Heart right ventricle (tissue), 16 donors: ENCODE data around the gene MED13. TPM values are rescaled to one million over a fixed set of nuclear protein-coding genes. Genes with fewer than 3 reads are reported as not detected.

Source experiments
- ATAC-seq, 8 donors: fragments of 200-7000 bp; cut with Tn5 transposase; one replicate each; pipeline ENCODE4 v1.9.1; 2020; ENCODE audit warnings: mild to moderate bottlenecking in 8 of 8, moderate library complexity in 8 of 8, moderate number of reproducible peaks in 1 of 8
- DNase-seq, 2 donors: peaks; one replicate each; pipeline ENCODE4 v3.0.0-alpha.2; 2020
- H3K27ac ChIP-seq, 10 donors: fragments of 200-600 bp; sonication (generic) in 2 of 10; one replicate each; pipeline versions ENCODE4 v1.5.0 to v1.8.0; 2020 to 2022; ENCODE audit warnings: mild to moderate bottlenecking in 3 of 10
- H3K27me3 ChIP-seq, 7 donors: fragments of 200-600 bp; one replicate each; pipeline ENCODE4 v1.8.0; 2021 to 2022; ENCODE audit warnings: mild to moderate bottlenecking in 2 of 7
- H3K36me3 ChIP-seq, 9 donors: fragments of 200-600 bp; sonication (generic) in 1 of 9; one replicate each; pipeline versions ENCODE4 v1.5.0 to v1.8.0; 2020 to 2022; ENCODE audit warnings: mild to moderate bottlenecking in 2 of 9
- H3K4me1 ChIP-seq, 9 donors: fragments of 200-600 bp; sonication (generic) in 1 of 9; one replicate each; pipeline versions ENCODE4 v1.5.0 to v1.8.0; 2020 to 2022; ENCODE audit warnings: mild to moderate bottlenecking in 4 of 9
- H3K4me3 ChIP-seq, 10 donors: fragments of 200-600 bp; sonication (generic) in 2 of 10; one replicate each; pipeline versions ENCODE4 v1.5.0 to v1.8.0; 2020 to 2022; ENCODE audit warnings: mild to moderate bottlenecking in 7 of 10, moderate library complexity in 2 of 10
- H3K9me3 ChIP-seq, 11 donors: fragments of 200-600 bp in 10 of 11; sonication (generic) in 2 of 11; one replicate each; pipeline versions ENCODE4 v1.5.0 to v1.8.0; 2013 to 2022; ENCODE audit warnings: mild to moderate bottlenecking in 2 of 11, control low read depth in 1 of 11, moderate library complexity in 1 of 11
- WGBS, 2 donors: extraction: QIAGEN DNeasy Blood & Tissue Kit; methylation state at CpG; one replicate each; pipeline ENCODE4 v1.1.7; 2013; ENCODE audit warnings: inconsistent platforms in 1 of 2; 5-methylcytosine and 5-hydroxymethylcytosine counted together
- intact Hi-C, 10 donors: fragments of 100-400 bp; cut with DNase I; formaldehyde crosslinking; loops; one replicate each; pipeline versions ENCODE4 v1.11.1 to v1.14.2; 2022
- polyA plus RNA-seq, 2 donors: library from polyadenylated mRNA; stranded (reverse); fragments of 200-250 nt; gene quantifications; one replicate each; pipeline ENCODE4 v1.2.3, GENCODE V29; 2013
- total RNA-seq, 10 donors: library from RNA; stranded (reverse); fragmentation: NEBNext Ultra II Directional in 3 of 10; extraction: Animal tissue kit (Norgen Biotek cat#: 25700) in 3 of 10; gene quantifications; one replicate each; pipeline versions ENCODE4 v1.2.1 to v1.2.4, GENCODE V29; 2021 to 2023
- TF ChIP-seq, protein P1 (sequence below), 9 donors: fragments of 200-600 bp; sonication (generic) in 2 of 9; IDR thresholded peaks; one replicate each; pipeline versions ENCODE4 v1.5.0 to v1.8.0; 2021 to 2022; ENCODE audit warnings: antibody characterized with exemption in 9 of 9, mild to moderate bottlenecking in 5 of 9, moderate library complexity in 1 of 9
- donor health status: Arrhythmogenic right ventricular cardiomyopathy.
- donor health status: ischemic (EF 13 %, LVEDD 7.1; RV severe dilation, severe dysfunction).
- donor health status: healthy with polysubstance abuse.
- donor health status: DM: no; HTN: yes; CAD: no.
- donor health status: DM: no; HTN: no; CAD: no.
- donor health status: ischemic (EF 25% LVEDD 6.9; RV normal size, moderate dysfunction).
- donor health status: ischemic (EF 25% LVEDD 5.7; RV mildly dilated, moderate dysfunction).
- donor health status: healthy.
- donor health status: DM: yes; HTN: yes; CAD: no.
- donor health status: Ischemic cardiomyopathy.
- donor health status: ischemic (EF 35%, LVEDD 5.7; RV mildly dilated, moderate dysfunction).
- donor health status: nonischemic (EF 11% LVEDD 7.7; RV severe dilation, severe dysfunction).
- donor health status: DM: yes; HTN: yes; CAD: no.
- donor health status: PGD.
- donor health status: ischemic (EF 29% LVEDD 5.4; RV normal size, mild dysfunction).
- donor health status: nonischemic (EF 23%, LVEDD 6.1; RV moderate dilation, normal function).

Gene MED13
- total and polyA plus RNA-seq, 12 donors, result 4.1 to 51.6 (median 35.7) TPM

DNA sequence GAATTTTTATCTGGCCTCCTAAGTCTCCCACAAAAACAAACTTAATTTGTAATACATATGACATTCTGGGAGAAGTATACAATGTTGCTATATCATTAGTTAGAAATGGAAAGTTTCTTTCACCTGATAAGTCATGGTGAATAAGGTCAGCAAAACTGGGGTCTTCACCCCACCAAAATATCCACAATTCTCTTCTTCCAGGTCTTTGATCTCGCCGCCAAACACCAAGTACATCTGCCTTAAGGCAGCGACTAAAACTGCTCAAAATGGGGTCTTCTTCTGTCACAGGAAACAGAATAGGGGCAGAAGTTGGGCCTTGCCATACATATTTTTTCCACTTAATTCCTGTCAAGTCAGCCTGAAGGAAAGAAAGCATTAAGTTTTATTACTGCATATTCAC is 2.1 kb downstream of the MED13 start:
- no peak for ATAC-seq
- Histone ChIP-seq H3K4me3 (peak overlapping the region in 8 of 10 donors; percentile 81 to 99 (median 95)), H3K9me3 (no peaks in the 10 kb centered on the region), H3K36me3 (peaks cover 0 to 49% (median 3%) of the 10 kb centered on the region in 9 donors), H3K4me1 (peaks cover 0 to 65% (median 55%) of the 10 kb centered on the region in 9 donors), H3K27ac (peak overlapping the region in 3 of 10 donors; percentile 48 to 99 (median 99)), H3K27me3 (no peaks in the 10 kb centered on the region)
- intact Hi-C loops, result loop anchor here in 6 of 10 donors (10.0 kb wide), 5 partner anchors 58 to 1388 kb away; partner anchors contain the start of genes BCAS3 (in 1 of the 6) and INTS2 (in 1 of the 6)
- 55 to 68% methylated on average over 3 of the region's 3 CpGs for WGBS, 2 donors
- DNase-seq, result no peak
- TF ChIP-seq, protein P1, sequence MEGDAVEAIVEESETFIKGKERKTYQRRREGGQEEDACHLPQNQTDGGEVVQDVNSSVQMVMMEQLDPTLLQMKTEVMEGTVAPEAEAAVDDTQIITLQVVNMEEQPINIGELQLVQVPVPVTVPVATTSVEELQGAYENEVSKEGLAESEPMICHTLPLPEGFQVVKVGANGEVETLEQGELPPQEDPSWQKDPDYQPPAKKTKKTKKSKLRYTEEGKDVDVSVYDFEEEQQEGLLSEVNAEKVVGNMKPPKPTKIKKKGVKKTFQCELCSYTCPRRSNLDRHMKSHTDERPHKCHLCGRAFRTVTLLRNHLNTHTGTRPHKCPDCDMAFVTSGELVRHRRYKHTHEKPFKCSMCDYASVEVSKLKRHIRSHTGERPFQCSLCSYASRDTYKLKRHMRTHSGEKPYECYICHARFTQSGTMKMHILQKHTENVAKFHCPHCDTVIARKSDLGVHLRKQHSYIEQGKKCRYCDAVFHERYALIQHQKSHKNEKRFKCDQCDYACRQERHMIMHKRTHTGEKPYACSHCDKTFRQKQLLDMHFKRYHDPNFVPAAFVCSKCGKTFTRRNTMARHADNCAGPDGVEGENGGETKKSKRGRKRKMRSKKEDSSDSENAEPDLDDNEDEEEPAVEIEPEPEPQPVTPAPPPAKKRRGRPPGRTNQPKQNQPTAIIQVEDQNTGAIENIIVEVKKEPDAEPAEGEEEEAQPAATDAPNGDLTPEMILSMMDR (IDR thresholded peaks at IDR 0.05), result no peak

DNA sequence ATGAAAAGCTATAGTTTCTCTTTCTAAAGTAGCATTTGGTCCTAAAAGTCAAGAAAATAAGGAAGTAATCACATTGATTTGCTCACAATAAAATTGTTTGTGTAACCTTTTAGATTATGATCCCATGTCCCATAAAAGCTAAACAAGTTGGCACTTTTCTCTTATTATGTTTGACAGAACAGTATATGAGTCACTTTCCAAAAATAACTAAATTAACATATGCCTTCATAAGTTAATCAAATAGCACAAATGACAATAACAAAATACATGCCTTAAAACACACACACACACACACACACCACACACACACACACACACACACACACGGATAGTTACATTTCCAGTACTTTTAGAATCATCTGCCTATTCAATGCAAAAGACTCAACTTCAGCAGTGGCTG is 2.8 kb downstream of the MED13 start:
- H3K27me3 ChIP-seq, result no peaks in the 10 kb centered on the region

DNA sequence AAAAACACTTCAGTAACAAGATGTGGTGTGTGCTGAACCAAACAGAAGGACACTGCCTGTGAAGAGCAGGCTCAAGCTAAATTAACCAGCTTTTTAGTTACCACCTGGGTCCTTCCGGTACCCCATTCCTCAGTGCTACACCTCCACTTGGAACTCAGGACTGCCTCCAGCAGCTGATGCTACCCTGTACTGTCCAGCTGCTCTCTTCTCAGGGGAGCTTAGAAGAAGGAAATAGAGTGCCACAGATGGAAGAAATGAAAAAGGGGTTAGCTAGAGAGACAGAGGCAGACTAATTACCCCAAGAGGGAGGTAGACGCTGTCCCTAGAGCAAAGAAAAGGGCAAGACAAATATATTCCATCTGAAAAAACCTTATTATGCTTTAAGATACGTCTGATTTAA is 5.7 kb downstream of the MED13 start:
- Histone ChIP-seq H3K27me3 (no peaks in the 10 kb centered on the region), H3K27ac (no peak overlapping the region), H3K4me1 (peaks cover 3 to 94% (median 71%) of the 10 kb centered on the region in 9 donors), H3K4me3 (no peak overlapping the region), H3K36me3 (peaks cover 0 to 83% (median 3%) of the 10 kb centered on the region in 9 donors), H3K9me3 (no peaks in the 10 kb centered on the region)
- 73% methylated on average over 3 of the region's 3 CpGs for WGBS, 2 donors
- no peak for DNase-seq
- ATAC-seq, result peak in 2 of 8 donors; percentile 29 to 35
- intact Hi-C loops, result loop anchor here in 1 of 10 donors (5.0 kb wide), 1 partner anchor 62 kb away; no protein-coding TSS in a partner anchor
- TF ChIP-seq, protein P1 (IDR thresholded peaks at IDR 0.05), result no peak

More for the DNA sequence above, 2.8 kb downstream of the MED13 start:
- no peak for DNase-seq
- intact Hi-C loops, result loop anchor here in 6 of 10 donors (10.0 kb wide), 5 partner anchors 58 to 1388 kb away; partner anchors contain the start of genes BCAS3 (in 1 of the 6) and INTS2 (in 1 of the 6)
- Histone ChIP-seq H3K27ac (peak overlapping the region in 4 of 10 donors; percentile 1 to 99 (median 26)), H3K4me3 (peak overlapping the region in 8 of 10 donors; percentile 81 to 99 (median 95)), H3K9me3 (no peaks in the 10 kb centered on the region), H3K4me1 (peaks cover 0 to 71% (median 62%) of the 10 kb centered on the region in 9 donors), H3K36me3 (peaks cover 0 to 55% (median 3%) of the 10 kb centered on the region in 9 donors)
- 11 to 13% methylated on average over 1 of the region's 1 CpG for WGBS, 2 donors
- ATAC-seq, result no peak
- TF ChIP-seq, protein P1 (IDR thresholded peaks at IDR 0.05), result no peak

DNA sequence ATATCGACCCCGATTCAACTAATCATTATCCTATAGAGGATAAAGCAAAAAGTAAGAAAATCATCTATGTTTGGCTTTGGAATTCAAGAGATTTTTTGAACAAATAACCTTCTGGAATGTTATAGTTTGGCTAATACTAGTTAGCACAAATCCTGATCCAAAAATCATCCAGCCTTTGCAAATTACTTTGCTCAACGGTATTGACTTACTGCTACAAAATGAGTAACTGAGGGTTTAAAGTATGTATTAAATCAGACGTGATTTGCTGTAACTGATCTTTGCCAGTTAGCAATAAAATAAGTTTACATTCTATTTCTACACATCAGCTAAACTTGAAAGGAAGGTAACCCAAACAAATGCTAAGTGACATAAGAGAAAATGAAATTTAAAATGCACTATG is 6.5 kb downstream of the MED13 start:
- DNase-seq (no peak), ATAC-seq (no peak)
- no peak overlapping the region for H3K4me3 ChIP-seq
- no peaks in the 10 kb centered on the region for H3K9me3 ChIP-seq
- TF ChIP-seq, protein P1 (IDR thresholded peaks at IDR 0.05), result no peak
- peaks cover 3 to 96% (median 73%) of the 10 kb centered on the region in 9 donors for H3K4me1 ChIP-seq
- 77 to 80% methylated on average over 4 of the region's 4 CpGs for WGBS, 2 donors
- H3K27ac ChIP-seq, result no peak overlapping the region
- intact Hi-C loops, result loop anchor here in 1 of 10 donors (5.0 kb wide), 1 partner anchor 61 kb away; no protein-coding TSS in a partner anchor
- H3K36me3 ChIP-seq, result peaks cover 0 to 92% (median 3%) of the 10 kb centered on the region in 9 donors
- no peaks in the 10 kb centered on the region for H3K27me3 ChIP-seq
